GM12878 (cell line): ENCODE results near the gene IGHMBP2. TPM values are rescaled to one million over a fixed set of nuclear protein-coding genes. Genes with fewer than 3 reads are reported as not detected.

ENCODE experiments used
- ATAC-seq: fragments of 200-7000 bp; cut with Tn5 transposase; 3 replicates; pipeline ENCODE4 v1.9.1; 2020; ENCODE audit warnings: mild to moderate bottlenecking, moderate library complexity
- BruUV-seq: library from RNA; stranded (reverse); fragments of 400-500 nt; replicated peaks from 2 replicates; lab custom pipeline; 2021; lab: Mats Ljungman, UMichigan
- CTCF ChIA-PET: fragments of 300-600 bp; sonication (Branson Sonifier 250); formaldehyde crosslinking; extraction: SDS; loops from one replicate; lab custom pipeline; 2021; ENCODE audit warnings: inconsistent platforms; lab: Yijun Ruan, JAX
- POLR2A ChIA-PET: fragments of 350-600 bp; formaldehyde crosslinking; extraction: SDS; loops from one replicate; lab custom pipeline; 2021; ENCODE audit warnings: inconsistent platforms; lab: Charles Lee
- RAD21 ChIA-PET: fragments of 300-600 bp; sonication (Branson Sonifier 250); formaldehyde crosslinking; loops from one replicate; lab custom pipeline; 2023; ENCODE audit warnings: antibody characterized with exemption; ENCODE audit not compliant: unreplicated experiment; lab: Charles Lee
- SMC1A ChIA-PET: fragments of 300-600 bp; sonication (Branson Sonifier 250); formaldehyde crosslinking; loops from one replicate; lab custom pipeline; 2023; ENCODE audit not compliant: unreplicated experiment, uncharacterized antibody; lab: Charles Lee
- DNase-seq: peaks from one replicate; pipeline ENCODE4 v3.0.0-alpha.2; 2011; ENCODE audit warnings: low read depth, low spot score
- FAIRE-seq: peaks from 3 replicates; lab custom pipeline; 2011; peaks lifted over from hg19 to GRCh38; lab: Jason Lieb, UNC
- H2AFZ ChIP-seq: 2 replicates; pipeline ENCODE4 v1.6.0; 2011; ENCODE audit warnings: low read depth, low read length, control low read depth; ENCODE audit not compliant: control insufficient read depth
- H3K27ac ChIP-seq: 2 replicates; pipeline ENCODE4 v1.5.1; 2011; ENCODE audit warnings: control low read depth; ENCODE audit not compliant: control insufficient read depth, insufficient read depth
- H3K27me3 ChIP-seq, 2 experiments: replicated peaks in 1 of 2; 2 replicates each; pipeline versions ENCODE4 v1.6.0 to v1.6.1; 2011; ENCODE audit warnings: low read length in 1 of 2; ENCODE audit not compliant: control insufficient read depth in 2 of 2, insufficient read depth in 2 of 2
- H3K36me3 ChIP-seq, 2 experiments: 2 replicates each; pipeline ENCODE4 v1.5.1; 2011; ENCODE audit warnings: low read length in 1 of 2; ENCODE audit not compliant: control insufficient read depth in 2 of 2, insufficient read depth in 2 of 2
- H3K4me1 ChIP-seq: 2 replicates; pipeline ENCODE4 v1.6.1; 2011; ENCODE audit warnings: mild to moderate bottlenecking, low read length, moderate library complexity, mixed read lengths; ENCODE audit not compliant: control insufficient read depth, insufficient read depth
- H3K4me2 ChIP-seq: 2 replicates; pipeline ENCODE4 v1.6.0; 2011; ENCODE audit warnings: control low read depth; ENCODE audit not compliant: control insufficient read depth, insufficient read depth
- H3K4me3 ChIP-seq: fragments of 200-600 bp; sonication (generic); 2 replicates; pipeline ENCODE4 v1.5.1; 2016
- H3K79me2 ChIP-seq: 2 replicates; pipeline ENCODE4 v1.6.0; 2011; ENCODE audit warnings: low read length; ENCODE audit not compliant: control insufficient read depth, insufficient read depth
- H3K9ac ChIP-seq: 2 replicates; pipeline ENCODE4 v1.8.0; 2011; ENCODE audit warnings: low read length, control low read depth, mixed read lengths; ENCODE audit not compliant: control insufficient read depth, insufficient read depth
- H3K9me3 ChIP-seq: replicated peaks from 3 replicates; pipeline ENCODE4 v1.5.1; 2011; ENCODE audit warnings: mild to moderate bottlenecking, low read length; ENCODE audit not compliant: control insufficient read depth, insufficient read depth
- H4K20me1 ChIP-seq: 2 replicates; pipeline ENCODE4 v1.6.0; 2011; ENCODE audit not compliant: control insufficient read depth, insufficient read depth
- BACH1 ChIP-seq: fragments of 450-650 bp; IDR thresholded peaks from 2 replicates; pipeline ENCODE4 v1.6.1; 2017; ENCODE audit warnings: mild to moderate bottlenecking, borderline replicate concordance
- CBFB ChIP-seq: IDR thresholded peaks from 2 replicates; pipeline ENCODE4 v1.6.1; 2016; ENCODE audit warnings: antibody characterized with exemption, low read depth
- HDAC2 ChIP-seq: fragments of 200-600 bp; sonication (generic); IDR thresholded peaks from 2 replicates; pipeline ENCODE4 v1.6.1; 2017
- IKZF1 ChIP-seq: fragments of 450-650 bp; conservative IDR thresholded peaks from 2 replicates; pipeline ENCODE4 v1.6.1; 2017; ENCODE audit warnings: antibody characterized with exemption, mild to moderate bottlenecking
- IRF4 ChIP-seq: IDR thresholded peaks from 2 replicates; pipeline ENCODE4 v1.6.1; 2011; ENCODE audit warnings: low read depth, low read length
- NFYA ChIP-seq: IDR thresholded peaks from 2 replicates; pipeline ENCODE4 v1.6.1; 2011; ENCODE audit warnings: low read depth, mild to moderate bottlenecking, low read length, improper control_type of control experiment, borderline replicate concordance
- NR2F1 ChIP-seq: fragments of 450-650 bp; conservative IDR thresholded peaks from 2 replicates; pipeline ENCODE4 v1.6.1; 2017; ENCODE audit warnings: mild to moderate bottlenecking
- POLR2A ChIP-seq: IDR thresholded peaks from 2 replicates; pipeline ENCODE4 v1.6.1; 2011; ENCODE audit warnings: low read depth, mild to moderate bottlenecking, low read length
- POLR2AphosphoS2 ChIP-seq: IDR thresholded peaks from 2 replicates; pipeline ENCODE4 v1.6.1; 2011; ENCODE audit warnings: low read depth, mild to moderate bottlenecking, low read length, improper control_type of control experiment, moderate library complexity
- RUNX3 ChIP-seq: IDR thresholded peaks from 2 replicates; pipeline ENCODE4 v1.6.1; 2012; ENCODE audit warnings: low read length, inconsistent platforms
- SPI1 ChIP-seq: IDR thresholded peaks from 2 replicates; pipeline ENCODE4 v1.6.1; 2011; ENCODE audit warnings: low read depth, mild to moderate bottlenecking, low read length, moderate library complexity, borderline replicate concordance; ENCODE audit not compliant: insufficient read depth
- SRF ChIP-seq, 2 experiments: IDR thresholded peaks; 2 replicates each; pipeline ENCODE4 v1.6.1; 2011; ENCODE audit warnings: low read depth in 2 of 2, low read length in 2 of 2, mild to moderate bottlenecking in 1 of 2, moderate library complexity in 1 of 2
- WGBS: methylation state at CpG from one replicate; pipeline ENCODE4 v1.1.6; 2016; ENCODE audit warnings: low lambda C conversion rate; ENCODE audit not compliant: insufficient replicate concordance, insufficient coverage; ENCODE audit errors: missing lambda C conversion rate; 5-methylcytosine and 5-hydroxymethylcytosine counted together
- in situ Hi-C: fragments of 300-500 bp; cut with MboI; formaldehyde crosslinking; loops from 9 replicates; pipeline ENCODE4 v1.14.3; 2018; ENCODE audit warnings: mixed read lengths
- intact Hi-C: fragments of 100-400 bp; cut with micrococcal nuclease; formaldehyde crosslinking; loops from one replicate; pipeline ENCODE4 v1.14.2; 2022; ENCODE audit not compliant: unreplicated experiment
- polyA plus RNA-seq, 11 experiments: library from polyadenylated mRNA; depleted of rRNA in 4 of 11; unstranded in 6 of 11; stranded (reverse) in 5 of 11; fragments of >200 nt; fragmentation: Nextera tagmentation in 4 of 11; fragmentation: Illumina TruSeq in 1 of 11; extraction: Ambion mirVana in 4 of 11; extraction: Trizol in 1 of 11; gene quantifications; 1 replicate in 1 of 11; 2 replicates in 10 of 11; pipeline versions ENCODE4 v1.2.1 to v1.2.3, GENCODE V29; 2011 to 2016; ENCODE audit warnings: inconsistent platforms in 2 of 11, missing spikeins in 2 of 11, low read depth in 1 of 11
- total RNA-seq, 4 experiments: library from RNA; depleted of rRNA in 3 of 4; stranded (reverse); fragments of >200 nt in 3 of 4; fragmentation: Illumina TruSeq in 1 of 4; extraction: Trizol in 1 of 4; gene quantifications; 2 replicates each; pipeline versions ENCODE4 v1.2.1 to v1.2.3, GENCODE V29; 2013 to 2021

Gene IGHMBP2
- total and polyA plus RNA-seq, 10 of the 15 experiments (the other 5 are each of a cell fraction or from before 2014, with no cell fraction given): 1.4 to 20.1 (median 11.2) TPM

DNA sequence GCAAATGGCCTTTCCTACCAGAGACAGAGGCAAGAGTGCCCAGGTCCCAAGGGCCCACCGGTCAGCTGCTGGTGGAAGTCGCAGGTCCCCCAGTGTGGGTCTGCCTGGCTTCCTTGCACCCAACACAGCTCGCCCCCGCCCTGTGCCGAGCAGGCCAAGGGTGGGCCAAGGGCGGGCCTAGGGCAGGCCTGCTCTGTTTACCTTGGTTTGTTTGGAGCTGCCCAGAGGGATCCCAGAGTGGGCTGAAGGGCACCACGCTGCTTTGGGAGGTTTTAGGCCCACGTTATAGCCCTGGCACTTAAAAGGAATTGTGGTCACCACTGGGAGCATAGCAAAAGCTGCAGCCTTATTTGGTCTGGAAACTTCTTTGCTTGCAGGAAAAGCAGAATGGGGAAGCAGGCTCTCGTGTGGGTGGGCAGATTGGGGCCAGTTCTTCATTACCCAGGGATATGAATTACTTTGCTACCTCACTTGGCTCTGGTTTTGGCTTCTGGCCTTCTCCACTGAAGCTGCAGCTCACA, 39.1 kb downstream of the IGHMBP2 start:
- Histone ChIP-seq H3K27ac (no peak overlapping the region), H3K9ac (no peak overlapping the region), H2AFZ (no peak overlapping the region), H3K4me3 (no peak overlapping the region), H3K27me3 (no peaks in the 10 kb centered on the region), H3K4me1 (no peaks in the 10 kb centered on the region; the same call in 1 of the 2 replicates), H3K36me3 (peaks cover 0 to 4% of the 10 kb centered on the region in 2 experiments; a peak in 2 of 4 replicates), H3K79me2 (no peaks in the 10 kb centered on the region), H3K4me2 (no peak overlapping the region), H4K20me1 (no peaks in the 10 kb centered on the region), H3K9me3 (no peaks in the 10 kb centered on the region)
- CTCF ChIA-PET: no interaction called here
- SMC1A ChIA-PET: no interaction called here
- RAD21 ChIA-PET: no interaction called here
- WGBS: 52% methylated on average over 9 of the region's 9 CpGs
- POLR2A ChIA-PET: no interaction called here
- FAIRE-seq (no peak), DNase-seq (no peak), ATAC-seq (peak; percentile 29; the same call in 2 of the 3 replicates)
- TF ChIP-seq POLR2A: 0 out of 2 replicates have a peak, but pooled peaks have one; percentile 18
- TF ChIP-seq BACH1: no peak
- TF ChIP-seq IRF4: 0 out of 2 replicates have a peak, but pooled peaks have one; percentile 9
- peak; percentile 23; the same call in 1 of the 2 replicates for TF ChIP-seq IKZF1
- TF ChIP-seq RUNX3: 0 out of 2 replicates have a peak, but pooled peaks have one; percentile 6
- TF ChIP-seq NFYA: no peak
- TF ChIP-seq HDAC2: no peak
- TF ChIP-seq POLR2AphosphoS2: no peak
- no peak for TF ChIP-seq CBFB
- no peak for TF ChIP-seq NR2F1
- peak in 1 of 2 experiments; percentile 64; a peak in 1 of 4 replicates for TF ChIP-seq SRF (IDR thresholded peaks at IDR 0.05; ENCODE audit: low read depth in 2 of 2, low read length in 2 of 2)
- peak; percentile 78; the same call in 1 of the 2 replicates for TF ChIP-seq SPI1
- no TSS peak for BruUV-seq
- intact Hi-C loops (no loop called here), in situ Hi-C loops (no loop called here)
